Measurements from ENCODE around the gene PLIN5.
A peak's percentile ranks its signal among the peaks of the same experiment; 100 is the strongest.

The PLIN5 gene

GRCh38 chr19:4521170-4521887, 13.7 kb downstream of the PLIN5 start:
- TF ChIP-seq, protein P1, sequence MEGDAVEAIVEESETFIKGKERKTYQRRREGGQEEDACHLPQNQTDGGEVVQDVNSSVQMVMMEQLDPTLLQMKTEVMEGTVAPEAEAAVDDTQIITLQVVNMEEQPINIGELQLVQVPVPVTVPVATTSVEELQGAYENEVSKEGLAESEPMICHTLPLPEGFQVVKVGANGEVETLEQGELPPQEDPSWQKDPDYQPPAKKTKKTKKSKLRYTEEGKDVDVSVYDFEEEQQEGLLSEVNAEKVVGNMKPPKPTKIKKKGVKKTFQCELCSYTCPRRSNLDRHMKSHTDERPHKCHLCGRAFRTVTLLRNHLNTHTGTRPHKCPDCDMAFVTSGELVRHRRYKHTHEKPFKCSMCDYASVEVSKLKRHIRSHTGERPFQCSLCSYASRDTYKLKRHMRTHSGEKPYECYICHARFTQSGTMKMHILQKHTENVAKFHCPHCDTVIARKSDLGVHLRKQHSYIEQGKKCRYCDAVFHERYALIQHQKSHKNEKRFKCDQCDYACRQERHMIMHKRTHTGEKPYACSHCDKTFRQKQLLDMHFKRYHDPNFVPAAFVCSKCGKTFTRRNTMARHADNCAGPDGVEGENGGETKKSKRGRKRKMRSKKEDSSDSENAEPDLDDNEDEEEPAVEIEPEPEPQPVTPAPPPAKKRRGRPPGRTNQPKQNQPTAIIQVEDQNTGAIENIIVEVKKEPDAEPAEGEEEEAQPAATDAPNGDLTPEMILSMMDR (IDR thresholded peaks at IDR 0.05): no peak

DNA sequence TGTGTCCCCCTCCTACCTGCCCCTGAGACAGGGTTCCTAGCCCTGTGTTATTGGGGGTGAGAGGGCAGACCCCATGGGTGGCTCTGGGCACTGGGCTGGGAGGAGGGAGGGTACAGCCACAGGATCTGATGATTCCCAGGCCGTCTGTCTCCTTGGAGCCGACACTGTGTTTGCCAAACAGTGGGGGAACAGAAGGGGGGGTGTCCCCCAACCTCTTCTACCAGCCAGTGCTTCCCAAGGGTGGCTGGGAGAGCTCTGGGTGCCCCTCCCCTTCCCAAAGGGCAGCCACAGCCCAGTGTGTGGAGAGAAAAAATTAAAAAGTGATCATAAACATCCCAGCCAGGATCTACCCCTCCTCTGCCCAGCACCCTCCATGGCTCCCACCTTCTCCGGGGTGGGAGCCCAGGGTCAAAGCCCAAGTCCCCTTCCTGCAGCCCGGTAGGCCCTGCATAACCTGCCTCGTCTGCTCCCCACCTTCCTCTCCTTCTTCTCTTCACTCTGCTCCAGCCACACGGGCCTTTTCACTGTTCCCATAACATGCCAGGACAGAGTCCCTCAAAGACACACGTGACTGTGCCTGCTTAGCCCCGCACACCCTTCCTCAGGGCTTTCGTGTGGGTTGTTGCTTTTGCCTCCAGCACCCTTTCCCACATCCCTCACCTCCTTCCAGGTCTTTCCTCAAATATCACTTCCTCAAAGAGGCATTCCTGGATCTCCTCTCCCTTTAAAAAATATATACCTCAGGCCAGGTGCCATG, 15.3 kb downstream of the PLIN5 start:
- Mint-ChIP-seq H3K4me3 (no peak overlapping the region), H3K27ac (peak overlapping the region; percentile 74), H3K9me3 (peaks cover 3% of the 10 kb centered on the region), H3K36me3 (ENCODE audit: low read depth) (no peaks in the 10 kb centered on the region), H3K4me1 (peaks cover 5% of the 10 kb centered on the region), H3K27me3 (ENCODE audit: low read depth, poor library complexity) (peaks cover 8% of the 10 kb centered on the region)
- no peak for DNase-seq
- TF ChIP-seq, protein P1 (IDR thresholded peaks at IDR 0.05): no peak

More at GRCh38 chr19:4521170-4521887, 13.7 kb downstream of the PLIN5 start:
- Mint-ChIP-seq H3K4me1 (peaks cover 5% of the 10 kb centered on the region), H3K27me3 (ENCODE audit: low read depth, poor library complexity) (peaks cover 9% of the 10 kb centered on the region), H3K4me3 (no peak overlapping the region), H3K9me3 (peaks cover 3% of the 10 kb centered on the region), H3K27ac (no peak overlapping the region), H3K36me3 (ENCODE audit: low read depth) (no peaks in the 10 kb centered on the region)
- no peak for DNase-seq

GRCh38 chr19:4519172-4519496, 15.9 kb downstream of the PLIN5 start:
- H3K4me3 Mint-ChIP-seq: no peak overlapping the region
- H3K36me3 Mint-ChIP-seq (ENCODE audit: low read depth): no peaks in the 10 kb centered on the region
- H3K4me1 Mint-ChIP-seq: peaks cover 5% of the 10 kb centered on the region
- H3K27ac Mint-ChIP-seq: no peak overlapping the region
- peaks cover 3% of the 10 kb centered on the region for H3K9me3 Mint-ChIP-seq
- no peak for DNase-seq
- TF ChIP-seq, protein P1 (IDR thresholded peaks at IDR 0.05): no peak
- peaks cover 14% of the 10 kb centered on the region for H3K27me3 Mint-ChIP-seq (ENCODE audit: low read depth, poor library complexity)

- Mint-ChIP-seq H3K9me3 (peaks cover 3% of the 10 kb centered on the region), H3K27ac (no peak within 1 kb of the TSS), H3K36me3 (ENCODE audit: low read depth) (no peaks in the 10 kb centered on the region), H3K4me3 (peak within 1 kb of the TSS; percentile 18), H3K4me1 (peaks cover 5% of the 10 kb centered on the region), H3K27me3 (ENCODE audit: low read depth, poor library complexity) (peaks cover 14% of the 10 kb centered on the region)
- TF ChIP-seq, protein P1 (IDR thresholded peaks at IDR 0.05): no peak
- no peak for DNase-seq
Observed at GRCh38 chr19:4518345-4519171, 16.5 kb downstream of the PLIN5 start, which contains the start of gene PLIN4. Gene PLIN4, minus strand, starts transcription at chr19:4518486. Its CDS starts 214 bp downstream, at chr19:4518272.

DNA sequence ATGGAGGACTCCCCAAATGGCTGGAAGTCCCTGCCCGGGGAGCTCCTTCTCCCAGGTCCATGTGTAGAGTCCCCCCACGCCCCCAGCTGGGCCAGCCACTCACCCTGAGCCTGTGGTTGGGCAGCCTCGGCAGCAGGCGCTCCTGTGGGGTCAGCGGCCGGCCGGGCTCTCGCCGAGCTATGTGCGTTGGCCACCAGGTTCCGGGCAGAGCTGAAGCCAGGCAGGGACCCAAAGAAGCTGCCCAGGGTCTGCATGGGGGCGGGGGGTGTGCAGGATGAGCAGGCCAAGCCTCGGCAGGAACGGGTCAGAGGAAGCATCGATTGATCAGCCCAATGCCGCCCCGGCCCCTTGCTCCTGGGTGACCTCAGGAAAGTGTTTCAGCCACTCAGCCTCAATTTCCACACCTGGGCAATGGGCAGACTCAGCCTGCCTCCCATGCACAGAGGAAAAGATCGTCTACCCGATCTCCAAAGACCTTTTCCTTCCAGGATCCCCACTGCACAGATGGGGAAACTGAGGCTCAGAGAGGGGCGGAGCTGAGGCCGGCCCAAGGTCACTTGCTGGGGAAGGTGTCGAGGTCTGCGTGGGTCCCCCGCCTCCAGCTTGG, 17.5 kb downstream of the PLIN5 start:
- Mint-ChIP-seq H3K27ac (no peak overlapping the region), H3K4me3 (no peak overlapping the region), H3K36me3 (ENCODE audit: low read depth) (no peaks in the 10 kb centered on the region), H3K27me3 (ENCODE audit: low read depth, poor library complexity) (peaks cover 14% of the 10 kb centered on the region), H3K9me3 (peaks cover 3% of the 10 kb centered on the region), H3K4me1 (peaks cover 5% of the 10 kb centered on the region)
- no peak for DNase-seq
- TF ChIP-seq, protein P1 (IDR thresholded peaks at IDR 0.05): no peak
